Keratinocyte (primary cell): ENCODE results near the gene DFFB. TPM values are rescaled to one million over a fixed set of nuclear protein-coding genes. Genes with fewer than 3 reads are reported as not detected.

Source experiments
- DNase-seq: peaks from one replicate; pipeline ENCODE4 v3.0.0-alpha.2; 2011; ENCODE audit warnings: low read depth, missing footprints, low spot score
- FAIRE-seq: peaks from 2 replicates; lab custom pipeline; 2011; peaks lifted over from hg19 to GRCh38; lab: Jason Lieb, UNC
- H2AFZ ChIP-seq: 2 replicates; pipeline ENCODE4 v1.6.0; 2012; ENCODE audit warnings: low read length, control low read depth, inconsistent platforms; ENCODE audit not compliant: control insufficient read depth
- H3K27ac ChIP-seq: 2 replicates; pipeline ENCODE4 v1.5.1; 2011; ENCODE audit warnings: low read length; ENCODE audit not compliant: control insufficient read depth, insufficient read depth
- H3K27me3 ChIP-seq: 3 replicates; pipeline ENCODE4 v1.6.0; 2011; ENCODE audit warnings: low read length; ENCODE audit not compliant: control insufficient read depth, insufficient read depth; ENCODE audit errors: extremely low read depth
- H3K36me3 ChIP-seq, 2 experiments: 2 replicates in 1 of 2; 3 replicates in 1 of 2; pipeline ENCODE4 v1.5.1; 2011; ENCODE audit warnings: low read length in 2 of 2, mild to moderate bottlenecking in 1 of 2; ENCODE audit not compliant: control insufficient read depth in 2 of 2, insufficient read depth in 2 of 2; ENCODE audit errors: extremely low read depth in 1 of 2
- H3K4me1 ChIP-seq: 3 replicates; pipeline ENCODE4 v1.5.1; 2011; ENCODE audit warnings: low read length; ENCODE audit not compliant: control insufficient read depth, insufficient read depth; ENCODE audit errors: extremely low read depth
- H3K4me2 ChIP-seq: 3 replicates; pipeline ENCODE4 v1.6.0; 2011; ENCODE audit warnings: low read depth, low read length; ENCODE audit not compliant: control insufficient read depth, insufficient read depth; ENCODE audit errors: extremely low read depth
- H3K4me3 ChIP-seq, 3 experiments: fragments of 200-600 bp in 1 of 3; sonication (generic) in 1 of 3; 2 replicates in 2 of 3; 3 replicates in 1 of 3; pipeline ENCODE4 v1.5.1; 2011 to 2016; ENCODE audit warnings: low read length in 3 of 3, mild to moderate bottlenecking in 3 of 3, control low read depth in 2 of 3, inconsistent platforms in 1 of 3, low read depth in 1 of 3, mixed read lengths in 1 of 3, mixed run types in 1 of 3, moderate library complexity in 1 of 3; ENCODE audit not compliant: control insufficient read depth in 2 of 3, insufficient read depth in 2 of 3; ENCODE audit errors: extremely low read depth in 1 of 3
- H3K79me2 ChIP-seq: 2 replicates; pipeline ENCODE4 v1.6.0; 2012; ENCODE audit warnings: low read length; ENCODE audit not compliant: control insufficient read depth, insufficient read depth
- H3K9ac ChIP-seq: 3 replicates; pipeline ENCODE4 v1.6.0; 2011; ENCODE audit warnings: low read length; ENCODE audit not compliant: control insufficient read depth, insufficient read depth; ENCODE audit errors: extremely low read depth
- H3K9me1 ChIP-seq: 3 replicates; pipeline ENCODE4 v1.6.0; 2011; ENCODE audit warnings: low read length; ENCODE audit not compliant: control insufficient read depth, insufficient read depth; ENCODE audit errors: extremely low read depth
- H3K9me3 ChIP-seq: 2 replicates; pipeline ENCODE4 v1.5.1; 2012; ENCODE audit warnings: low read depth, low read length; ENCODE audit not compliant: control insufficient read depth
- H4K20me1 ChIP-seq: 3 replicates; pipeline ENCODE4 v1.6.0; 2011; ENCODE audit warnings: low read length; ENCODE audit not compliant: control insufficient read depth, insufficient read depth; ENCODE audit errors: extremely low read depth
- EZH2 ChIP-seq: IDR thresholded peaks from one replicate; pipeline ENCODE4 v1.6.1; 2012; ENCODE audit warnings: inconsistent platforms, mild to moderate bottlenecking, low read length, moderate library complexity
- dilution Hi-C: fragments of 300-500 bp; cut with MboI; formaldehyde crosslinking; loops from one replicate; pipeline ENCODE4 v1.7.0; 2020; ENCODE audit warnings: low sequenced_read_pairs; ENCODE audit not compliant: extremely low pct_ligation_motif_present
- polyA plus RNA-seq, 5 experiments: library from polyadenylated mRNA; depleted of rRNA in 3 of 5; stranded (reverse) in 3 of 5; stranded (forward) in 1 of 5; unstranded in 1 of 5; fragments of >200 nt; gene quantifications; 1 replicate in 1 of 5; 2 replicates in 3 of 5; 3 replicates in 1 of 5; pipeline versions ENCODE4 v1.2.1 to v1.2.3, GENCODE V29; 2011 to 2012; ENCODE audit warnings: missing spikeins in 2 of 5, low read depth in 1 of 5, low replicate concordance in 1 of 5
- TF ChIP-seq, protein P1 (sequence below), 3 experiments: IDR thresholded peaks in 1 of 3; conservative IDR thresholded peaks in 1 of 3; optimal IDR thresholded peaks in 1 of 3; 2 replicates in 2 of 3; 3 replicates in 1 of 3; pipeline versions ENCODE3 to v1.5.1; 2011; ENCODE audit warnings: low read length in 3 of 3, mild to moderate bottlenecking in 3 of 3, moderate library complexity in 2 of 3, control low read depth in 1 of 3, inconsistent platforms in 1 of 3; ENCODE audit not compliant: insufficient read depth in 2 of 3; ENCODE audit errors: extremely low read depth in 1 of 3

The DFFB gene
- polyA plus RNA-seq, 1 donor (not counting 4 experiments of a cell fraction or from before 2014, with no cell fraction given): 5.2 TPM

DNA sequence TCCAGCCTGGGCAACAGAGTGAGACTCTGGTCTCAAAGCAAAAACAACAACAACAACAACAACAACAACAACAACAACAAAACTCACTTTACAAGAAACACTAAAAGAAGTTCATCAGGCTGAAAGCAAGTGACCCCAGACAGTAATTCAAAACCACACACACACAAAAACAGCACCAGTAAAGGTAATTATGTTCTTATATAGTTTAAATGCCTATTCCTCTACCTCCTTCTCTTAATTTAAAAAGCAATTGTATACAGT lies 41.1 kb downstream of the DFFB start:
- H3K79me2 ChIP-seq: peaks cover 62% of the 10 kb centered on the region
- dilution Hi-C loops: no loop called here
- TF ChIP-seq, protein P1, sequence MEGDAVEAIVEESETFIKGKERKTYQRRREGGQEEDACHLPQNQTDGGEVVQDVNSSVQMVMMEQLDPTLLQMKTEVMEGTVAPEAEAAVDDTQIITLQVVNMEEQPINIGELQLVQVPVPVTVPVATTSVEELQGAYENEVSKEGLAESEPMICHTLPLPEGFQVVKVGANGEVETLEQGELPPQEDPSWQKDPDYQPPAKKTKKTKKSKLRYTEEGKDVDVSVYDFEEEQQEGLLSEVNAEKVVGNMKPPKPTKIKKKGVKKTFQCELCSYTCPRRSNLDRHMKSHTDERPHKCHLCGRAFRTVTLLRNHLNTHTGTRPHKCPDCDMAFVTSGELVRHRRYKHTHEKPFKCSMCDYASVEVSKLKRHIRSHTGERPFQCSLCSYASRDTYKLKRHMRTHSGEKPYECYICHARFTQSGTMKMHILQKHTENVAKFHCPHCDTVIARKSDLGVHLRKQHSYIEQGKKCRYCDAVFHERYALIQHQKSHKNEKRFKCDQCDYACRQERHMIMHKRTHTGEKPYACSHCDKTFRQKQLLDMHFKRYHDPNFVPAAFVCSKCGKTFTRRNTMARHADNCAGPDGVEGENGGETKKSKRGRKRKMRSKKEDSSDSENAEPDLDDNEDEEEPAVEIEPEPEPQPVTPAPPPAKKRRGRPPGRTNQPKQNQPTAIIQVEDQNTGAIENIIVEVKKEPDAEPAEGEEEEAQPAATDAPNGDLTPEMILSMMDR (optimal IDR thresholded peaks at IDR 0.05 in 1 of 3, IDR thresholded peaks at IDR 0.05 in 1 of 3, conservative IDR thresholded peaks at IDR 0.05 in 1 of 3; ENCODE audit: extremely low read depth in 1 of 3, insufficient read depth in 2 of 3, low read length in 3 of 3): no peak
- TF ChIP-seq EZH2: no peak
- no peak overlapping the region for H3K9ac ChIP-seq
- peaks cover 12% of the 10 kb centered on the region for H4K20me1 ChIP-seq
- no peaks in the 10 kb centered on the region for H3K9me1 ChIP-seq
- DNase-seq (no peak), FAIRE-seq (no peak)
- peaks cover 2 to 6% of the 10 kb centered on the region in 2 experiments for H3K36me3 ChIP-seq
- no peak overlapping the region for H3K27ac ChIP-seq
- H3K4me3 ChIP-seq: no peak overlapping the region
- H3K27me3 ChIP-seq: no peaks in the 10 kb centered on the region
- H3K4me1 ChIP-seq: peaks cover 3% of the 10 kb centered on the region
- peak overlapping the region; percentile 90 for H3K4me2 ChIP-seq
- H2AFZ ChIP-seq: no peak overlapping the region
- H3K9me3 ChIP-seq: no peaks in the 10 kb centered on the region

DNA sequence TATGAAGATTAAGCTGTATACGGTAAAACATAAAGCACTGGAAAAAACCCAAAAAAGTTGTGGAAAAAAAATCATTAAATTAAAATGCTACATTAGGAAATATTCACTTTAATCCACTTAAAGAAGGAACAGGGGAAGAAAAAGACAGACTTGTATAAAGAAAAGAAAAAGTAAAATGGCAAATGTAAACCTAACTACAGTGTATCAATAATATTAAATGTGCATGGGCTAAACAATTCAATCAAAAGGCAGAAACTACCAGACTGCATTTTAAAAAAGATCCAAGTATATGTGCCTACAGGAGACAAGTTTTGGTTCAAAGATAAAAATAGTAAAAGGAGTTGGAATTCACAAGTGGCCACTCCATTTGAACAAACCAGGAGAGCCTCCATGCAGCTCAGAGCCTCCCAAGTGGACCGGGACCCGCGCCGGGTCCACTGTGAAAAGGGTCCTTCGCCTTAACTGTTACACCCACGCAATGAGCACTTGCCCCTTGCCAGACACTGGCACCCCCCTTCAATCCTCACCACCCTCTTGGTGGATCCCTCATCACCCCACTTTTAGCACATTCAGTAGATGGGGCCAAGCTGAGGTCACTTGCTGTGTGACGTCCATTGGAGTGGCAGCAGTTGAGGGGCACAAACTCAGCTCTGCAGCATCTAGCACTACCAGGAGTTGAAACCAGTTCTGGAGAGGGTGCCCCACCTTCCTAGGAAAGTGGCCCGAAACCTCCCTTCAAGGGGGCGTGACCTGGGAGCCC lies 41.9 kb downstream of the DFFB start:
- TF ChIP-seq, protein P1 (optimal IDR thresholded peaks at IDR 0.05 in 1 of 3, IDR thresholded peaks at IDR 0.05 in 1 of 3, conservative IDR thresholded peaks at IDR 0.05 in 1 of 3; ENCODE audit: extremely low read depth in 1 of 3, insufficient read depth in 2 of 3, low read length in 3 of 3): peak in 1 of 3 experiments; percentile 11
- no peak for TF ChIP-seq EZH2
- peak overlapping the region; percentile 86 for H3K9ac ChIP-seq
- peaks cover 3% of the 10 kb centered on the region for H3K4me1 ChIP-seq
- H3K9me1 ChIP-seq: no peaks in the 10 kb centered on the region
- no peak overlapping the region for H2AFZ ChIP-seq
- peaks cover 2 to 6% of the 10 kb centered on the region in 2 experiments for H3K36me3 ChIP-seq
- H3K27ac ChIP-seq: peak overlapping the region; percentile 84
- DNase-seq: no peak
- H3K4me2 ChIP-seq: peak overlapping the region; percentile 90
- peaks cover 56% of the 10 kb centered on the region for H3K79me2 ChIP-seq
- H3K9me3 ChIP-seq: no peaks in the 10 kb centered on the region
- dilution Hi-C loops: no loop called here
- no peak for FAIRE-seq
- H3K4me3 ChIP-seq: peak overlapping the region; percentile 66 to 97 (median 73)
- no peaks in the 10 kb centered on the region for H3K27me3 ChIP-seq
- peaks cover 12% of the 10 kb centered on the region for H4K20me1 ChIP-seq
